Trophoblast cell (in vitro differentiated cells and primary cell): Measurements from ENCODE around the gene SORD.

Experiments used
- DNase-seq, 2 donors: peaks; one replicate each; pipeline ENCODE4 v3.0.0-alpha.2; 2016
- H2AFZ ChIP-seq: 2 replicates; pipeline ENCODE4 v1.6.1; 2013; ENCODE audit warnings: low read length, moderate library complexity, mild to moderate bottlenecking; ENCODE audit not compliant: insufficient read depth, poor library complexity
- H2AK5ac ChIP-seq: 2 replicates; pipeline ENCODE4 v1.6.1; 2013; ENCODE audit warnings: mild to moderate bottlenecking, low read length
- H2BK120ac ChIP-seq: 2 replicates; pipeline ENCODE4 v1.6.1; 2013; ENCODE audit warnings: low read length, mild to moderate bottlenecking, moderate library complexity; ENCODE audit not compliant: insufficient read depth, poor library complexity
- H2BK12ac ChIP-seq: 2 replicates; pipeline ENCODE4 v1.6.1; 2013; ENCODE audit warnings: mild to moderate bottlenecking, low read length, moderate library complexity
- H2BK5ac ChIP-seq: 2 replicates; pipeline ENCODE4 v1.6.1; 2013; ENCODE audit warnings: low read length, low read depth, moderate library complexity, mild to moderate bottlenecking; ENCODE audit not compliant: poor library complexity
- H3K14ac ChIP-seq: 2 replicates; pipeline ENCODE4 v1.6.1; 2013; ENCODE audit warnings: mild to moderate bottlenecking, low read length
- H3K18ac ChIP-seq: 2 replicates; pipeline ENCODE4 v1.6.1; 2013; ENCODE audit warnings: mild to moderate bottlenecking, low read length
- H3K23ac ChIP-seq: 2 replicates; pipeline ENCODE4 v1.6.1; 2013; ENCODE audit warnings: low read length
- H3K27ac ChIP-seq: 2 replicates; pipeline ENCODE4 v1.5.1; 2013; ENCODE audit warnings: low read depth, mild to moderate bottlenecking, inconsistent platforms, low read length, moderate library complexity
- H3K27me3 ChIP-seq: 2 replicates; pipeline ENCODE4 v1.6.1; 2013; ENCODE audit warnings: inconsistent platforms, mild to moderate bottlenecking, low read length, moderate library complexity; ENCODE audit not compliant: insufficient read depth
- H3K36me3 ChIP-seq, 2 experiments: 1 replicate in 1 of 2; 2 replicates in 1 of 2; pipeline ENCODE4 v1.6.1; 2013; ENCODE audit warnings: low read length in 2 of 2, mild to moderate bottlenecking in 2 of 2, moderate library complexity in 1 of 2; ENCODE audit not compliant: insufficient read depth in 2 of 2, control insufficient read depth in 1 of 2
- H3K4ac ChIP-seq: 2 replicates; pipeline ENCODE4 v1.6.1; 2013; ENCODE audit warnings: low read depth, mild to moderate bottlenecking, low read length, moderate library complexity
- H3K4me1 ChIP-seq, 2 experiments: 1 replicate in 1 of 2; 2 replicates in 1 of 2; pipeline ENCODE4 v1.6.1; 2013; ENCODE audit warnings: low read length in 2 of 2, mild to moderate bottlenecking in 2 of 2, moderate library complexity in 1 of 2; ENCODE audit not compliant: insufficient read depth in 2 of 2, control insufficient read depth in 1 of 2
- H3K4me2 ChIP-seq: 2 replicates; pipeline ENCODE4 v1.6.1; 2013; ENCODE audit warnings: inconsistent platforms, mild to moderate bottlenecking, low read length, moderate library complexity
- H3K4me3 ChIP-seq: 2 replicates; pipeline ENCODE4 v1.5.1; 2013; ENCODE audit warnings: mild to moderate bottlenecking, low read depth, low read length, inconsistent platforms
- H3K79me1 ChIP-seq: one replicate; pipeline ENCODE4 v1.6.1; 2013; ENCODE audit warnings: low read length
- H3K79me2 ChIP-seq: 2 replicates; pipeline ENCODE4 v1.6.1; 2013; ENCODE audit warnings: low read length, mild to moderate bottlenecking; ENCODE audit not compliant: control insufficient read depth, insufficient read depth, poor library complexity
- H3K9ac ChIP-seq: 2 replicates; pipeline ENCODE4 v1.6.1; 2013; ENCODE audit warnings: mild to moderate bottlenecking, low read length
- H3K9me3 ChIP-seq: 2 replicates; pipeline ENCODE4 v1.6.1; 2013; ENCODE audit warnings: low read depth, mild to moderate bottlenecking, control low read depth, inconsistent platforms, low read length; ENCODE audit not compliant: insufficient read depth
- H4K12ac ChIP-seq: 2 replicates; pipeline ENCODE4 v1.6.1; 2013; ENCODE audit warnings: low read depth, mild to moderate bottlenecking, low read length, moderate library complexity
- H4K8ac ChIP-seq: 2 replicates; pipeline ENCODE4 v1.6.1; 2013; ENCODE audit warnings: low read depth, mild to moderate bottlenecking, low read length, moderate library complexity
- H4K91ac ChIP-seq: one replicate; pipeline ENCODE4 v1.6.1; 2013; ENCODE audit warnings: low read depth, mild to moderate bottlenecking, low read length, moderate library complexity
- WGBS: extraction: QIAGEN DNeasy Blood & Tissue Kit; methylation state at CpG from one replicate; pipeline ENCODE4 v1.1.7; 2013; ENCODE audit warnings: missing lambda C conversion rate; ENCODE audit not compliant: insufficient read length, insufficient coverage; ENCODE audit errors: extremely low coverage; 5-methylcytosine and 5-hydroxymethylcytosine counted together

SORD gene

DNA sequence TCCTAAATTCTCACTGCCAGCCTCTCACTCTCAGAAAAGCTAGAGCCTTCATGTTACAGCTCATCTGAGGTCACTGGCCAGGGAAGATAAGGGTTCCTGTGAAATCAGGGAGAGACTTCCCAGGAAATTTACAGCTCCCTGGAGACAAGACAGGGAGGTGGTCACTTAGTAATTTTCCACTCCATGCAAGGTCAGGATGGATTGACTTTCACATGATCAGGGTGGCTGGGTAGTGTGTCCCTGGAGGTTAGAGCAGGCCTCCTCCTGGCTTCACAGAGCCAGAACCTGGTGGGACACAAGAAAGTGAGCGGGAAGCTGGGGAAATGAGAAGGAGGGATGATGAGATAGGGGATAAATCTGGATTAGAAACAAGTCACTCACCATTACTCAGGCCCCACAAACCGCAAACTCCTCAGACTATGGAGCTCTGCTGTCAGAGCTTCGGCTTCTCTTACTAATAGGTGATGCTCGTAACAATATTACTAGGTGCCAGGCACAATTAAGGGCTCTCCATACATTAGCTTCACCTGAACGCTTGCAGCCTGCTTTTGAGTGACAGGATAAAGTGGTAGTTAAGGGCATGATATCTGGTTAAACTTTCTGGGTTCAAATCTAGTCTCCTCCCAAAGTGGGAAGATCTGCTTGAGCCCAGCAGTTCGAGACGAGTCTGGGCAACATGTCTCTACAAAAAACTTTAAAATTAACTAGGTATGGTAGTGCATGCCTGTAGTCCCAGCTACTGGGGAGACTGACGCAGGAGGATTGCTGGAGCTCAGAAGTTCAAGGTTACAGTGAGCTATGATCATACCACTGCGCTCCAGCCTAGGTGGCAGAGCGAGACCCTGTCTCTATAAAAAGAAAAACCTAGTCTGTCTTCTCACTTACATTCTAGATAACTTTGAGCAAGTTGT is 66.1 kb downstream of the SORD start:
- Histone ChIP-seq H3K4me2 (no peak overlapping the region), H3K14ac (no peak overlapping the region), H2AFZ (no peak overlapping the region), H3K79me1 (no peaks in the 10 kb centered on the region), H2AK5ac (no peak overlapping the region), H3K36me3 (no peaks in the 10 kb centered on the region), H3K4me3 (no peak overlapping the region), H3K27ac (no peak overlapping the region), H4K91ac (no peak overlapping the region), H3K79me2 (no peaks in the 10 kb centered on the region), H4K12ac (no peak overlapping the region), H3K27me3 (no peaks in the 10 kb centered on the region), H3K4ac (no peak overlapping the region), H3K9ac (no peak overlapping the region), H3K23ac (no peak overlapping the region), H3K4me1 (no peaks in the 10 kb centered on the region), H2BK5ac (no peak overlapping the region), H3K9me3 (no peaks in the 10 kb centered on the region), H2BK12ac (no peak overlapping the region), H2BK120ac (no peak overlapping the region), H3K18ac (no peak overlapping the region), H4K8ac (no peak overlapping the region)
- DNase-seq, result no peak
- no CpG with 5 or more reads among the region's 10 CpGs for WGBS

- Histone ChIP-seq H3K4me1 (no peaks in the 10 kb centered on the region), H3K27ac (no peak overlapping the region), H2AK5ac (no peak overlapping the region), H3K36me3 (no peaks in the 10 kb centered on the region), H4K8ac (no peak overlapping the region), H3K9ac (no peak overlapping the region), H2BK12ac (no peak overlapping the region), H3K79me2 (no peaks in the 10 kb centered on the region), H3K9me3 (peaks cover 2% of the 10 kb centered on the region), H3K14ac (no peak overlapping the region), H3K79me1 (no peaks in the 10 kb centered on the region), H3K4me2 (no peak overlapping the region), H2AFZ (no peak overlapping the region), H3K4me3 (no peak overlapping the region), H4K91ac (no peak overlapping the region), H2BK120ac (no peak overlapping the region), H3K27me3 (no peaks in the 10 kb centered on the region), H3K23ac (no peak overlapping the region), H3K18ac (no peak overlapping the region), H3K4ac (no peak overlapping the region), H2BK5ac (no peak overlapping the region), H4K12ac (no peak overlapping the region)
- DNase-seq, result no peak
- WGBS, result no CpG with 5 or more reads among the region's 3 CpGs
These were observed 66.8 kb downstream of the SORD start for GRCh38 chr15:45089712-45090373.

DNA sequence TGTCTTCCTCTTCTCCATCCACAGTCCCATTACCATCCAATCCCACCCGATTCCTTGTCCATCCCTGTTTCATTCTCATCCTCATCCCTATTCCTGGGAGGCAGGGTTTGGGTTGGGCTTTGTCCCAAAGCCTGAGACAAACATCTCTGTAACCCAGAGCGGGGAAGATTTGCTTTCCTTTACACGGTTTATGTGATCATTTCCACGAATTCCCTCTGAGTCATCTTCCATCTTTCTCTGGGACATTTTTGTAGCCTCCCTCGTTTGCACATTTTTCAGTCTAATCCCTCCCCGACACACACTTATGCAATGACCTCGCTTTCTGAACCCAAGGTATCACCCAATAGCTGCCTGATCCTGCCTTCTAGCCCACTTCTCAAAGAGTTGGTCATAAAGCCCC is 68.2 kb downstream of the SORD start:
- Histone ChIP-seq H3K36me3 (no peaks in the 10 kb centered on the region), H4K8ac (no peak overlapping the region), H3K9me3 (peaks cover 2% of the 10 kb centered on the region), H2AFZ (no peak overlapping the region), H4K91ac (no peak overlapping the region), H2BK12ac (no peak overlapping the region), H3K4me3 (no peak overlapping the region), H3K4me1 (no peaks in the 10 kb centered on the region), H3K79me1 (no peaks in the 10 kb centered on the region), H3K79me2 (no peaks in the 10 kb centered on the region), H3K4me2 (no peak overlapping the region), H3K23ac (no peak overlapping the region), H2AK5ac (no peak overlapping the region), H3K27ac (no peak overlapping the region), H3K18ac (no peak overlapping the region), H3K14ac (no peak overlapping the region), H3K4ac (no peak overlapping the region), H3K27me3 (no peaks in the 10 kb centered on the region), H2BK120ac (no peak overlapping the region), H4K12ac (no peak overlapping the region), H2BK5ac (no peak overlapping the region), H3K9ac (no peak overlapping the region)
- WGBS, result no CpG with 5 or more reads among the region's 7 CpGs
- DNase-seq, result no peak

- no peak overlapping the region for H2AFZ ChIP-seq
- no CpG with 5 or more reads among the region's 2 CpGs for WGBS
These were observed 68.6 kb downstream of the SORD start for GRCh38 chr15:45091576-45091975.

More at GRCh38 chr15:45091576-45091975, 68.6 kb downstream of the SORD start:
- H4K12ac ChIP-seq, result no peak overlapping the region
- no peak overlapping the region for H3K27ac ChIP-seq
- no peak overlapping the region for H2BK120ac ChIP-seq
- no peaks in the 10 kb centered on the region for H3K4me1 ChIP-seq
- no peak overlapping the region for H4K8ac ChIP-seq
- no peaks in the 10 kb centered on the region for H3K79me2 ChIP-seq
- H3K18ac ChIP-seq, result no peak overlapping the region
- no peak overlapping the region for H2AK5ac ChIP-seq
- H3K27me3 ChIP-seq, result no peaks in the 10 kb centered on the region
- no peak overlapping the region for H2BK12ac ChIP-seq
- no peak overlapping the region for H4K91ac ChIP-seq
- no peaks in the 10 kb centered on the region for H3K79me1 ChIP-seq
- H3K4me2 ChIP-seq, result no peak overlapping the region
- peaks cover 2% of the 10 kb centered on the region for H3K9me3 ChIP-seq
- H3K23ac ChIP-seq, result no peak overlapping the region
- H3K4ac ChIP-seq, result no peak overlapping the region
- no peaks in the 10 kb centered on the region for H3K36me3 ChIP-seq
- H2BK5ac ChIP-seq, result no peak overlapping the region
- H3K4me3 ChIP-seq, result no peak overlapping the region
- H3K9ac ChIP-seq, result no peak overlapping the region
- DNase-seq, result no peak
- H3K14ac ChIP-seq, result no peak overlapping the region
